HAP-1 (cell line): Measurements from ENCODE around the gene SIM1.
"Not testable (repeated sequence)": the region's sequence is repeated elsewhere in the genome, so short reads cannot be mapped to it uniquely, and the experiment has no call there.

Source experiments
- DNase-seq, 2 experiments: peaks; one replicate each; pipeline ENCODE4 v3.0.0-alpha.2; 2016 to 2020; ENCODE audit warnings: low spot score in 2 of 2
- H3K27me3 ChIP-seq: fragments of 250-450 bp; sonication (Bioruptor Pico); 2 replicates; pipeline ENCODE4 v1.5.1; 2020; ENCODE audit warnings: low read depth, mild to moderate bottlenecking, moderate library complexity
- H3K36me3 ChIP-seq: fragments of 250-450 bp; sonication (Bioruptor Pico); replicated peaks from 2 replicates; pipeline ENCODE4 v1.5.1; 2020; ENCODE audit warnings: mild to moderate bottlenecking
- H3K4me1 ChIP-seq: fragments of 250-450 bp; sonication (Bioruptor Pico); 2 replicates; pipeline ENCODE4 v1.5.1; 2020; ENCODE audit warnings: mild to moderate bottlenecking
- H3K4me3 ChIP-seq: fragments of 250-450 bp; sonication (Bioruptor Pico); 2 replicates; pipeline ENCODE4 v1.5.1; 2020; ENCODE audit warnings: mild to moderate bottlenecking, moderate library complexity
- H3K9me3 ChIP-seq: fragments of 250-450 bp; sonication (Bioruptor Pico); 2 replicates; pipeline ENCODE4 v1.5.1; 2020; ENCODE audit warnings: mild to moderate bottlenecking, moderate library complexity
- in situ Hi-C: fragments of 300-500 bp; cut with MboI; formaldehyde crosslinking; loops from 3 replicates; pipeline ENCODE4 v1.14.3; 2020; ENCODE audit warnings: low sequenced_read_pairs, inconsistent platforms, mixed read lengths

SIM1 gene

DNA sequence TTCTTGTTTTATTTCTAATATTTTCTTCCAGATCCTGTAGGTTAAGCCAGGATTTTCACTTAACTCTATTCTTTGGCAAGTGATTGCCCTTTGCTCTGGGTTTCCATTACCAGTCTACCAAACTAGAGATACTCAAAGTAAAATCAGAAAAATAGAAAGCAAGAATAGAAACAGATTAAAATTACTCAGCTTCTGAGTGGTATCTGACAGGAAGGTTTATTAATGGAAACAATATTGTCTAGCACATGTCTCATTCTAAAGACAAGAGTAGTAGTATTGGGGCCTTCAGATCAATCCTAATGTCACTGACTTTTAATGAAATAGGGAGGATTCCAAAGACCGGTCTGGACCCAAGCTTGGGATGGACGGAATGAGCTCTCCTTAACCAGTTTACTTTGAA lies 72.3 kb downstream of the SIM1 start:
- Histone ChIP-seq H3K4me1 (no peaks in the 10 kb centered on the region), H3K9me3 (no peaks in the 10 kb centered on the region), H3K36me3 (no peaks in the 10 kb centered on the region), H3K4me3 (no peak overlapping the region), H3K27me3 (no peaks in the 10 kb centered on the region)
- in situ Hi-C loops: no loop called here
- no peak for DNase-seq

DNA sequence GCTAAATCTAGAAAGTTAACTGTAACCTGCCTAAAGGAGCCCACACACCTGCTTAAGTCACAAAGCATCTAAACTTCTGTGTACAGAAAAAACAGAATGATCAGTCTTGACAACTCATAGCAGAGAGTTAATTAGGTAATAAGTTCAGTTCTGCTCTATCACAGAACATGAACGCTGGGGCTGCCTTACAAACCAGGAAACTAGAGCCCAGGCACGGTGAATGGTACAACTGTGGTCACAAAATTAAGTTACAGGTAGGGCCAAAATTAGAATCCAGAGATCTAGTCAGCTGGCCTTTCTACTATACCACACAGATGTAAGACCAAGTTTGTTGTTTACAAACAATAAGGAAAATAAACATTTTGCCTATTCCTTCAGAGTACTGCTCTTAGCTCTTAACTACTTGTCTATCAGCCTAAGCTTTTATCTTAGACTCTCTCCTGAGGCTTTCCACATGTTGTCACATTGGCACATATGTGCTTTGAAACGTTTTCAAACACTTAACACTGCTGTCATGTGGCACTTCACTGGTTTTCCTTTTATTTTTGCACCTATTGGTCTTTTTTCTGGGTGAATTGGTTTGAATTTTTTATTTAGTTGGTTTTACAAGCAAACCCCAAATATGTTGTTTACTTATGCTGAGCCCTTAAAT lies 75.7 kb downstream of the SIM1 start:
- Histone ChIP-seq H3K4me3 (no peak overlapping the region), H3K9me3 (no peaks in the 10 kb centered on the region), H3K36me3 (no peaks in the 10 kb centered on the region), H3K27me3 (no peaks in the 10 kb centered on the region), H3K4me1 (no peaks in the 10 kb centered on the region)
- in situ Hi-C loops: no loop called here
- DNase-seq: no peak

DNA sequence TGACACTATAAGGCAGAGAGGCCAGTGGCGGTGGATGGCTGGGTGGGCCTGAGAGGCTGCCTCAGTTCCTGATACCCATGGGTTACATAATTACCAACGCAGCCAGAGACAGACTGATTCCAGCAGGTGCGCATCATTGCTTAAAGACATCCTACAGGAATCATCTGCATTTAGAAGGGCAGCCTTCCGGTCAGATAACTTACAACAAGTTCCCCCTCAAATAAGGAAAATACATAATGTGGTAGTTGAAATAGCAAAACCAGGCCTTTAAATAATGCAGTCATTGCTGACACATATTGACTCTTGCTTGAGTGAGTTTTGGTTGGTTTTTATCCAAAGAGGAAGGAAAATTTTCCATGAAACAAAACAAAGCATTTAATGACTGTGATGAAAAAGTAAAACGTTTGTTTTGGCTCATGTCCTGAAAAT lies 81.9 kb downstream of the SIM1 start:
- Histone ChIP-seq H3K4me3 (no peak overlapping the region), H3K36me3 (no peaks in the 10 kb centered on the region), H3K9me3 (no peaks in the 10 kb centered on the region), H3K4me1 (no peaks in the 10 kb centered on the region), H3K27me3 (no peaks in the 10 kb centered on the region)
- no peak for DNase-seq
- in situ Hi-C loops: no loop called here

DNA sequence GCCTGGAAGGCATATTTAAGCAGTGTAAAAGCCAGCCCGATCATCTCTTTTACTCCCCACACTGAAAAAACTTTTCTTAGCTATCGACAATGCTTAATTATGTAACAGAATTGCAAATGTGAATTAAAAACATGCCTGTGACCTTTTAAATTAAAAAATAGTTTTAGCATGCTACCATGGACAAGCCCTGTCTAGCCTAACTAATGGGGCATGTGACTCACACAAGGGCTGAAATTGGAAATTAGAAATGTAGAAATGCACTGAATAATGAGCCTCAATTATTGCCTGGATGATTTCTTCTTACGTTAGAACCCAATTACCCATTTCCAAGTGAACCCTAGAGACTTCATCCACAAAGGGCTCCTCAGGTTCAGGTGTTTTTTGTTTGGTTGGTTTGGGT lies 82.7 kb downstream of the SIM1 start:
- in situ Hi-C loops: no loop called here

DNA sequence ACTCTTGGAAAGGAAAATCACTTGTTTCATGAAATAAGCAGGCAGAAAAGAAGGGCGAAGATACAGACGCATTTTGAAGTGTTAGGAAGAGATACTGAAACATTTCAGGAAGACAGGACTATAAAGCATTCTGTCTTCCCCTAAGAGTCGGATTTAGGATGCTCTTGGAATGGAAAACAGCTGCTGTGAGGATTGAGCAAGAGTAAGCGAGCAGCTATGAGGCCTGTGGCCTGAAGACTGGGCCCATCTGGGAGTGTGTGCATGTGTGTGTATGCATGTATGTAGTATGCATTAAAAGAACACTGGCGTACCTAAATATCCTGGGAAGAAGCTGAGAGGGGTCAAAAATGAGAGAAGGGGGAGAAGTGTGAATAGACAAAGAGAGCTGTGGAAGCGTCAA lies 83.6 kb downstream of the SIM1 start:
- Histone ChIP-seq H3K9me3 (no peaks in the 10 kb centered on the region), H3K4me3 (no peak overlapping the region), H3K27me3 (no peaks in the 10 kb centered on the region), H3K36me3 (no peaks in the 10 kb centered on the region), H3K4me1 (no peaks in the 10 kb centered on the region)
- in situ Hi-C loops: no loop called here
- no peak for DNase-seq

More for the DNA sequence above, 82.7 kb downstream of the SIM1 start:
- Histone ChIP-seq H3K4me1 (no peaks in the 10 kb centered on the region), H3K36me3 (no peaks in the 10 kb centered on the region), H3K27me3 (no peaks in the 10 kb centered on the region), H3K9me3 (no peaks in the 10 kb centered on the region), H3K4me3 (no peak overlapping the region)
- no peak for DNase-seq

DNA sequence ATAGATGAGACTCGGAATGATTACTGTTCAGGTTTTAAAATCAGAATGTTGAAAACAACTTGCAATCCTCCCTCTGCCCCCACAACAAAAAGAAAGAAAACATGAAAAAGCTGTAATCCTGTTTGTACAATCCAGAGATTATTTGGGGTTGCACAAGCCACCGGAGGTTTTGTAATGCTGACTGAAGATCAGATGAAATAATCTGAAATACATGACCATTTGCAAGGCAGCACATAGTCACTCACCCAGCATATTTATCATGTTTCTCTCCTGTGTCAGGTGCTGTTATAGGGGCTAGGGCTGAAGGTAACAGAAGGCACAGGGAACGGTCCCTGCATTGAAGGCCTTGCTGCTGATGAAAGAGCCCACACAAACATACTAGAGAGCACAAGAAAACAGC lies 85.3 kb downstream of the SIM1 start:
- Histone ChIP-seq H3K9me3 (no peaks in the 10 kb centered on the region), H3K36me3 (no peaks in the 10 kb centered on the region), H3K4me3 (no peak overlapping the region), H3K4me1 (no peaks in the 10 kb centered on the region), H3K27me3 (no peaks in the 10 kb centered on the region)
- in situ Hi-C loops: no loop called here
- DNase-seq: no peak

DNA sequence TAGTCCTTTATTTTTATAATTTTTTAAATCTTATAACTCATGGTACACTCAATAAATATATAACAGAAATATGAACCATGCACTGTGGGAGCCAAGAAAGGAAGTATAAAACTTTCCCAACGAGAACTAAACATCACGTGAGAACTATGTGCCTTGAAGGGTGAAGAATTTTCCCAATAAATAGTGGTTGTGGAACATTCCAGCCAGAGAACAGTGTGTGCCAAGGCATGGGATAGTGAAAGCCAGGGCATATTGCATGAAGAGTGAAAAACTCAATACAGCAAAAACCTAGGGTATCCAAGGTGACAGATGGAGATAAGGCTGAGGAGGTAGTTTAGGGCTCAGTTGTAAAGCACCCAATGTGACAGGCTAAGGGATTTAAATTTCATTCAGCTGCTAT lies 86.1 kb downstream of the SIM1 start:
- H3K36me3 ChIP-seq: no peaks in the 10 kb centered on the region
- no peaks in the 10 kb centered on the region for H3K27me3 ChIP-seq
- peaks cover 4% of the 10 kb centered on the region; the same call in 1 of the 2 replicates for H3K4me1 ChIP-seq
- no peak overlapping the region for H3K4me3 ChIP-seq
- DNase-seq: no peak
- H3K9me3 ChIP-seq: no peaks in the 10 kb centered on the region
- in situ Hi-C loops: no loop called here

DNA sequence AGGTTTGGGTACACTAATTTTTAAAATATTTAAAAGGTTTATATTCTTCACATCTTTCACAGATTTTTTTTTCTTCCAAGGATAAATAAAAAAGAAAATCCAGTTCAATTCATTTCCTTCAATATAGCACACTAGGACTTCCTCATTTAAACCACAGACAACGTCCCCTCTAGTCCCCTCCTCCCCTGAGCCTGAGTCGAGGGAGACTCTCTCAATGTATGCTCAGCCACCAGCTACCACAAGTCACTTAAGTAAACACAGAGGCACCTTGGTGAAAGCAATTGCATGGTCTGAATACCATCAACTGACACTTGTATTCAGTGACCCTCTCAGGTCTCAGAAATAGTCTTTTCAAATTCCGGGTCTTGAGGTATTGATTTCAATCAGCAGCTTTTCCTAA lies 88.6 kb downstream of the SIM1 start:
- no peaks in the 10 kb centered on the region for H3K27me3 ChIP-seq
- in situ Hi-C loops: no loop called here

DNA sequence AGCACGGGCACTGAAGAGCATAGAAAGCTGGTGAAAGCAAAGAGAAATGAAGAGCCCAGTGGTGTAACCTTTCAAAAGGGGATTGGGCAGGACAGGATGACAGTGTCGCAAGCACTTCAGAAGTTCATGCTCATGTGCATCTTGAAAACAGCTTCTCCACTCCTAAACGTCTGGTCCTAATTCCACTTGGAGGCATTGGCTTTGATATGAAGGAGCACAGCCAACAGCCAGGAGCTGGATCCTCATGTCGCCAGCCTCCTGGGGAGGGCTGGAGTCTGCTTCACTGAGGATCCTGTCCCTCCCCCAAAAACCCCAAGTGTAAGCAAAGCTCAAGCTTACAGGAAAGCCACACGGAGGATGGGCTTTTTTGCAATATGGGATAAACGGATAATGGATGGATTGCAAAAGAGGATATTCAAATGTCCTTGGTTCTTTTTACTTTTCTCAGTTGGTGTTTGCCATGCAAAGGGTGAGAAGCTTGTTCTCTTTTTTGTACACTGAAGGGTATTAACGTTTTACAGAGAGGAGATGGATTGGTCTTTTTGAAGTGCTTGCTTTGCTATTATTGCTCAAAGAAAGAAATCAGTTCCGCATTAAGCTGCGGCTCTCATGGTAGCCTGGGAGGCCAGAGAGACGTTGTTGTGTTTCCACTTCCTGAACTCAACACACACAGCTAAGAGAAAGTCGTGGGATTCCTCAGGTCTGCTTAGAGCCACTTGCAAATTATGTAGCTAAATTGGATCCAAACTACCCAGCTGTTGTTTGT lies 92.2 kb downstream of the SIM1 start:
- in situ Hi-C loops: no loop called here
- no peaks in the 10 kb centered on the region for H3K36me3 ChIP-seq
- peaks cover 6% of the 10 kb centered on the region; the same call in 1 of the 2 replicates for H3K4me1 ChIP-seq
- no peaks in the 10 kb centered on the region for H3K9me3 ChIP-seq
- DNase-seq: no peak
- no peak overlapping the region for H3K4me3 ChIP-seq
- H3K27me3 ChIP-seq: no peaks in the 10 kb centered on the region

More for the DNA sequence above, 88.6 kb downstream of the SIM1 start:
- Histone ChIP-seq H3K4me3 (no peak overlapping the region), H3K9me3 (no peaks in the 10 kb centered on the region), H3K36me3 (no peaks in the 10 kb centered on the region), H3K4me1 (peaks cover 6% of the 10 kb centered on the region; the same call in 1 of the 2 replicates)
- no peak for DNase-seq

DNA sequence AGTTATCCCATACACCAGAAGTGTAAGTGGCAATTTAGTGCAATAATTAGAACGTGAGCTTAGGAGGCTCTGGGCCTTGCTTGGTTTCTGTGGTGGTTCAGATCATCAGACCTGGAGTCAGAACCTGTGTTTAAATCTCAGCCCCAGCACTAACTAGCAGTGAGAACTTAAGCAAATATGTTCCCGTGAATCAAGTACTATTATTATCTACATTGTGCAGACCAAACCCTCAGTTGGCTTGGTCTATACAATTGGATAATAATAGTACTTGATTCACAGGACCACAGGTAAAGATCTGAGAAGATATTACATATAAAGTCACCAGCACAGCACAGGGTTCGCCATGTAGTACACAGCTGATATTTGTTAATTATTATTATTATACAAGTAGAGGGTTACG lies 93.1 kb downstream of the SIM1 start:
- in situ Hi-C loops: no loop called here
- H3K9me3 ChIP-seq: no peaks in the 10 kb centered on the region
- peaks cover 6% of the 10 kb centered on the region; the same call in 1 of the 2 replicates for H3K4me1 ChIP-seq

DNA sequence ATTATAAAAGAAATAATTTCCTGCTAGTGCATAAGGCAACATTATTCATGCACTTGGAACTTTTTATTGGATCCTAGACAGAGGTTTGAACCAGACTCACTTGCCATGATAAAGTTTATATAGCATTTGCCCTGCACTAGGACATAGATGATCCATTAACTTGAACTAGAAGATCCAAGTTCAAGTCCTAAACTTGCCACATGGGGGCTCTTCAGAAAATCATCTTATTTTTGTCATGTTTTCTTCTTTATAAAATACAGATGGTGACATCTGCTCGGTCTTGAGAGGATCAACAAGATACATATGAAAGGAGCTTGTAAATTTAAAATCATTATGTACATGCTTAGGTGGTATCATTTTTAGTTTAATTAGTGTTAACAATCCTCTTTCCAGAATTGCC lies 94.5 kb downstream of the SIM1 start:
- H3K4me1 ChIP-seq: peaks cover 6% of the 10 kb centered on the region; the same call in 1 of the 2 replicates
- DNase-seq: no peak
- in situ Hi-C loops: no loop called here
- H3K27me3 ChIP-seq: no peaks in the 10 kb centered on the region
- no peak overlapping the region for H3K4me3 ChIP-seq
- no peaks in the 10 kb centered on the region for H3K36me3 ChIP-seq
- no peaks in the 10 kb centered on the region for H3K9me3 ChIP-seq

More for the DNA sequence above, 93.1 kb downstream of the SIM1 start:
- Histone ChIP-seq H3K27me3 (no peaks in the 10 kb centered on the region), H3K36me3 (no peaks in the 10 kb centered on the region), H3K4me3 (no peak overlapping the region)
- DNase-seq: no peak

DNA sequence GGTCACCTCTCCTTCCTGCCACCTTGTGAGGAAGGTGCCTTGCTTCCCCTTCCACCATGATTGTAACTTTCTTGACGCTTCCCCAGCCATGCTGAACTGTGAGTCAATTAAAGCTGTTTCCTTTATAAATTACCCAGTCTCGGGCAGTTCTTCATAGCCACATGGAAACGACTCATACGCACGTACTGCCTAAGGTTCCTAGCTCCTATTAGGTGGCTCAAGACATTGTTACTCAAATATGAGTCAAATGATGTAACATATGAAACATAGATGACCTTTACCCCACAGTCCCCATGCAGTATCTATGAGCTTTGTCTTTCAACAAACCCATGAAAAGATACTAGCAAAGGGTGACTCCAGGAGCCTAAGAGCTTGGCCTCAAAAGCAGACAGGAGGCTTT lies 98.3 kb downstream of the SIM1 start:
- no peaks in the 10 kb centered on the region for H3K9me3 ChIP-seq
- no peaks in the 10 kb centered on the region for H3K27me3 ChIP-seq
- peaks cover 15% of the 10 kb centered on the region for H3K4me1 ChIP-seq
- in situ Hi-C loops: no loop called here
- H3K36me3 ChIP-seq: no peaks in the 10 kb centered on the region
- no peak for DNase-seq
- H3K4me3 ChIP-seq: no peak overlapping the region

DNA sequence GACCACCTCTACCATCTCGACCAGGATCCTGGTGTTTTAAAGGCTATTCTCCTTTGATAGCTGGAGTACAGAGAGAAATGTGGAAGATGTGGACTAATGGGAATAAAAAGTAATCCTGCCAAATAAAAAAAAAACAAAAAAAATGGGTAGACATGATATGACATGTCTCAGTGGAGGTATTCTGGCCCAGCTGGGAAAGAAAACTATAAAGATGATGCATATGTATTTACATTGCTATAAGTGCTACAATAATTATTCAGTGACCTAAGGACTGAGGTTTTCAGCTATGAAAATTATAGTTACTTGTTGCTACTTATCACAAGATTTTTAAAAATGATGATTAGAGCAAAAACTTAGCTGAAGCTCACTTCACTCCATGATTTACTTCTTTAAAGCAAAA lies 101.1 kb downstream of the SIM1 start:
- in situ Hi-C loops: no loop called here
- DNase-seq: no peak
- H3K4me1 ChIP-seq: peaks cover 15% of the 10 kb centered on the region
- no peak overlapping the region for H3K4me3 ChIP-seq
- no peaks in the 10 kb centered on the region for H3K36me3 ChIP-seq
- H3K9me3 ChIP-seq: no peaks in the 10 kb centered on the region
- no peaks in the 10 kb centered on the region for H3K27me3 ChIP-seq

DNA sequence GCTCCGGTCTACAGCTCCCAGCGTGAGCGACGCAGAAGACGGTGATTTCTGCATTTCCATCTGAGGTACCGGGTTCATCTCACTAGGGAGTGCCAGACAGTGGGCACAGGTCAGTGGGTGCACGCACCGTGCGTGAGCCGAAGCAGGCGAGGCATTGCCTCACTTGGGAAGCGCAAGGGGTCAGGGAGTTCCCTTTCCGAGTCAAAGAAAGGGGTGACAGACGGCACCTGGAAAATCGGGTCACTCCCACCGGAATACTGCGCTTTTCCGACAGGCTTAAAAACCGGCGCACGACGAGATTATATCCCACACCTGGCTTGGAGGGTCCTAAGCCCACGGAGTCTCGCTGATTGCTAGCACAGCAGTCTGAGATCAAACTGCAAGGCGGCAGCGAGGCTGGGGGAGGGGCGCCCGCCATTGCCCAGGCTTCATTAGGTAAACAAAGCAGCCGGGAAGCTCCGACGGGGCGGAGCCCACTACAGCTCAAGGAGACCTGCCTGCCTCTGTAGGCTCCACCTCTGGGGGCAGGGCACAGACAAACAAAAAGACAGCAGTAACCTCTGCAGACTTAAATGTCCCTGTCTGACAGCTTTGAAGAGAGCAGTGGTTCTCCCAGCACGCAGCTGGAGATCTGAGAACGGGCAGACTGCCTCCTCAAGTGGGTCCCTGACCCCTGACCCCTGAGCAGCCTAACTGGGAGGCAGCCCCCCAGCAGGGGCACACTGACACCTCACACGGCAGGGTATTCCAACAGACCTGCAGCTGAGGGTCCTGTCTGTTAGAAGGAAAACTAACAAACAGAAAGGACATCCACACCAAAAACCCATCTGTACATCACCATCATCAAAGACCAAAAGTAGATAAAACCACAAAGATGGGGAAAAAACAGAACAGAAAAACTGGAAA lies 109.7 kb downstream of the SIM1 start:
- DNase-seq, H3K4me3 ChIP-seq, H3K9me3 ChIP-seq, in situ Hi-C loops, H3K36me3 ChIP-seq, H3K27me3 ChIP-seq: not testable (repeated sequence)
- H3K4me1 ChIP-seq: peaks cover 24% of the 10 kb centered on the region
